ENCODE measurements around the gene UCN3.

Gene UCN3

GRCh38 chr10:5364890-5365338 is at the start of gene UCN3:
UCN3 (plus strand) TSS chr10:5364966; CDS start chr10:5373721, 8,755 bp downstream.
- in situ Hi-C loops (cut with HindIII; ENCODE audit: low sequenced_read_pairs), result no loop called here

GRCh38 chr10:5317547-5318107 is 47.1 kb upstream of the UCN3 start:
- in situ Hi-C loops (cut with HindIII; ENCODE audit: low sequenced_read_pairs), result no loop called here

GRCh38 chr10:5318148-5318547 is 46.6 kb upstream of the UCN3 start:
- in situ Hi-C loops (cut with HindIII; ENCODE audit: low sequenced_read_pairs), result no loop called here

- in situ Hi-C loops (cut with HindIII; ENCODE audit: low sequenced_read_pairs), result no loop called here
Observed at GRCh38 chr10:5319863-5320262, 44.9 kb upstream of the UCN3 start.

- in situ Hi-C loops (cut with HindIII; ENCODE audit: low sequenced_read_pairs), result no loop called here
Observed at GRCh38 chr10:5321273-5321672, 43.5 kb upstream of the UCN3 start.

DNA sequence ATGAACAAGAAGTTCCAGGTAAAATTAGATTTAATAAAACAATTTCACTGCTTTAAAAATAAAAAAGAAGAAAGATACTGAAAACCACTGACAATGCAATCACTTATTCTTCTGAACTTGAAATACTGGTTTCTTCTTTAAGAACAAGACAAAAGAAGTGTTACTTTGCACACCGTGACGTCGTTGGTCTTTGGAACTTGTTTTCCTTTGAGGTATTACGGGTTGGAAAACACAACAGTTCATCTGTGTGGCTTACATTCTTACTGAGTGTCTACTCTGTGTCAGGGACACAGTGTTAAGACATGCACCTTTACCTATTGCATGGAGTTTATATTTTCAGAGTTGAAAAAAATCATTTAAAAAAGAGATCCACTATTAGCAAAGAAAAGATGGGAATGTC is 41.3 kb upstream of the UCN3 start:
- in situ Hi-C loops (cut with HindIII; ENCODE audit: low sequenced_read_pairs), result no loop called here

DNA sequence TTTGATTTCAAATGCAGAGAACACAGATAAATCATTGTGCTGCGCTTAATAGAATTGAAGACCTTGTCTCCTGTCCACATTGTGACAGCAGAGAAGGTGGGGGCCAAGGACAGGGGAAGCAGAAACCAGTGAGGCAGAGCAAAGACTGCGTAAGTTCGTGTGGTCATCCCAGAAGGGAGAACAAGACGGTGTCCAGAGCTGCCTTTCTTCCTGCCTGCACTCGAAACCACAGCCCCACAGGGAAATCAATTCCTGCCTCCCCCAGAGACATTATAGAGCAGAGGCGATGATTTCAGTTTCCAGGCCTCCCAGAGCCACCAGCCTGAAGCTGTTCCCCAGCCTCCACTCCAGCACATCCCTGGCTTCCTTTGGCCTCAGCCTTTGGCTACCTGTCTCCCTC is 39.7 kb upstream of the UCN3 start:
- in situ Hi-C loops (cut with HindIII; ENCODE audit: low sequenced_read_pairs), result no loop called here

- in situ Hi-C loops (cut with HindIII; ENCODE audit: low sequenced_read_pairs), result no loop called here
Observed at GRCh38 chr10:5334196-5334880, 30.4 kb upstream of the UCN3 start.

GRCh38 chr10:5338010-5338409 is 26.8 kb upstream of the UCN3 start:
- in situ Hi-C loops (cut with HindIII; ENCODE audit: low sequenced_read_pairs), result no loop called here

DNA sequence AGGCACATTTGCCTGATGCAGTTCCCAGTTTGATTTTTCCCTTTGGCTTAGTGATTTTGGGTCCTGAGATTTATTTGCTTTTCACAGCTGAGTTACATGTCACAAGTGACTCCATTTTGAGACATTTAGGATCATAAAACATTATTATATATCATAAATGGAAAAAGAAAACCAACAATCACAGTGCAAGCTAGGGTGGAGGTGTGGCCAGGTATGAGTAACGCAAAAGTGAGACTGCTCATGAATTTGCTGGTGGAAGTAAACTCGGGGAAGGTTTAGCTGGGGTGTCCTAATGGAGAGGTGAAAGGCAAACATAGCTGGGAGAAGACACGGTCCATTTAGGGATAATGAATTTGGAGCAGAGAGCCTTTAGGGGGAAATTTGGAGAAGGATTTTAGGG is 21.7 kb upstream of the UCN3 start:
- in situ Hi-C loops (cut with HindIII; ENCODE audit: low sequenced_read_pairs), result no loop called here

GRCh38 chr10:5343561-5343960 is 21.2 kb upstream of the UCN3 start:
- in situ Hi-C loops (cut with HindIII; ENCODE audit: low sequenced_read_pairs), result no loop called here

DNA sequence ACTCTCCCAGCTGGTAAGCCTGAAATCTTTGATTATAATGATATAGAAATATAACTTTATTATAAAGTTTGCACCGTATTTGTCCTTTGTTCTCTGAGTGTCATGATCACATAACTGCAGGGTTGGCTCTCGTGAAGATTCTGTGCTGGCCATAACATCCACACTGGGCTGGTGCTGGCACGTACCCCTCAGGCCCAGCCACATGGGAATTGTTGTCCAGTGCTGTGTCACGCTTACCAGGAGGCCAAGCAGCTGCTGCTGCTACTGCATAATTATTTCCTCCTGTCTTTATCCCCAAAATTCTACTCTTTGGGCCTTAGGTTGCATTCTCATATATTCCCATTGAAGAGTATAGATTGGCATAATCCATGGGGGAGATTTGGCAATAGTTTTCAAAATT is 20.8 kb upstream of the UCN3 start:
- in situ Hi-C loops (cut with HindIII; ENCODE audit: low sequenced_read_pairs), result no loop called here

GRCh38 chr10:5344746-5345145 is 20.0 kb upstream of the UCN3 start:
- in situ Hi-C loops (cut with HindIII; ENCODE audit: low sequenced_read_pairs), result no loop called here

DNA sequence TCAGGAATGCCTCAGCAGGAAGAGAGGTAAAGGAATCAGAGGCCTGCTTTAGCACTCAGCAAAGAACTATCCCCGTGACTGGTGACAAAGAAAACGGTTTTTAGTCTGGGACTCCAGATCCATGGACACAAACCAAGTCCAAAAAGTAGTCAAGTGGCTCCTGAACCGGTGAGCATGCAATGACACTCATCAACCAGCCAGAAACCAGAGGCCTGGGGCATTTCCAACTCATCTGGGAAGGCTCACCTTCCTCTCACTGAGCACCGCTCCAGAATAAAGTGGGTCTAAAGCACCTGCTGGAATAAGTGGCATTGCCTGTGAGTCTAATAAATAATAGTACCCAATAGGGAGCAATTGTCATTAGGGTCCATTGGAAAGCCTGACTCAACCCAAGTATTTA is 17.9 kb upstream of the UCN3 start:
- in situ Hi-C loops (cut with HindIII; ENCODE audit: low sequenced_read_pairs), result no loop called here

GRCh38 chr10:5349362-5349761 is 15.4 kb upstream of the UCN3 start:
- in situ Hi-C loops (cut with HindIII; ENCODE audit: low sequenced_read_pairs), result no loop called here

DNA sequence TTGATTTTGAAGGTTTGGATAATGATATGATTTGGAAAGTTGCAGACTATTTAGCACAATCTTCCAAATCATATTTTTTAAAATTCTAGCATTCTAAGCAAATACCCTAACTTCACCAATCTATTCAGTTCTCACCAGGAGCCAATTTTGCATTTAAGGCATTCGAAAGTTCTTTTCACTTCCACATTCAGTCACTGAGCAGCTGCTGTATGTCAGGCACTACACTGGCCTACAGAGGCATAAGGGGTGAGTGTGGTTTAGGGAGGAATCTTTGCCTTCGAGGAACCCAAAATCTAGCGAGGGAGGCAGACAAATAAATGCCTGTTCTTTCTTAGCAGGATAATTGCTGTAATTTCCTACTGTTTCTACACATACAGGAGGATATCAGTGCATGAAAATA is 10.7 kb upstream of the UCN3 start:
- in situ Hi-C loops (cut with HindIII; ENCODE audit: low sequenced_read_pairs), result no loop called here

DNA sequence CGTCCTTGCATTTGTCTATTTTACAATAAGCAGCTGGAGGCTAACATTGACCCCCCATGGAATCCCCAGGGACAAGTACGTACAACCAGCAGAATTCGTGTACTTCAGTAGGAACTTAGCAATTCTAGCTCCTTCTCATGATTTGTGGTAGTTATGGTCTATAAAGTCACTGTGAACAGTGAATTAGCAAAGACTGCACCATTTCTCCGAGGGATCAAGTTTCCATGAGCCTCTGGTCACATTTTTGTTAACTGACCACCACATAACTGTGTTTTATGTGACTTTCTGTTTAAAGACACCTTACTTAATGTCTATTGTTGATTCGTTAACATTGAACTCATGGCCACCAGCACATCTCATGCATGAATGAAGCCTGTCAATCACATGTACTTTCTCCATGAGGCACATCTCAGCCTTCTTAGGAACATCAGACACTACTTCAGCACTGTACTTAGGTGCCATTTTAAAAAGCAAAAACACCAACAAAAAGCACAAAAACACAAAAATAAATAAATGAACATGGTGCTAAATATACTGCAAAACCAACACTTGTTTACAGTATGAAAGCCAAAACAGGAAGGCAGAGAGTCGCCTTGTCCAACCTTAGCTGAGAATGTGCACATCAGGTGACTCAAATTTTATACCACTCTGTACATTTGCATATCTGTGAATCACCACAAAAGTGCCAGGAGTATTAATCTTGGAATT is 9.0 kb upstream of the UCN3 start:
- in situ Hi-C loops (cut with HindIII; ENCODE audit: low sequenced_read_pairs), result no loop called here

DNA sequence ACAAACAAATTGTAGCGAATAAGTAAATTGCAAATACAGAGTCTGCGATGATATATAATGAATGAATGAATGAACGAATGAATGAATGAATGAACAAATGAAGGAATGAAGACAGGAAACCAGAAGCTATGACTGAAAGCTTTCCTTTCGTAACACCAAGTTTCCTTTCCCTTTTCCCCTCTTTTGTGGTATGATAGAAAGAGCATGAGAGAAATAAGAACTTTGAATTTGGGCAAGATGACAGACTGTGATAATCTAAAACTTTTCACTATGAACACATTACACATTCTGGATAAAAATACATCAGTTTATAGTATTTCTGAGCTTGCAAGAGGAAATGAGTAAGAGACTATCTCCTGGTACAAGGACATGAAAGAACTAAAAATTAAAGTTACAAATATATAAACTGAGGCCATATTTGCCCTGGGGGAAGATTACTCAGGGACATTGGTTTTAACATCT is 8.4 kb upstream of the UCN3 start:
- in situ Hi-C loops (cut with HindIII; ENCODE audit: low sequenced_read_pairs), result no loop called here

DNA sequence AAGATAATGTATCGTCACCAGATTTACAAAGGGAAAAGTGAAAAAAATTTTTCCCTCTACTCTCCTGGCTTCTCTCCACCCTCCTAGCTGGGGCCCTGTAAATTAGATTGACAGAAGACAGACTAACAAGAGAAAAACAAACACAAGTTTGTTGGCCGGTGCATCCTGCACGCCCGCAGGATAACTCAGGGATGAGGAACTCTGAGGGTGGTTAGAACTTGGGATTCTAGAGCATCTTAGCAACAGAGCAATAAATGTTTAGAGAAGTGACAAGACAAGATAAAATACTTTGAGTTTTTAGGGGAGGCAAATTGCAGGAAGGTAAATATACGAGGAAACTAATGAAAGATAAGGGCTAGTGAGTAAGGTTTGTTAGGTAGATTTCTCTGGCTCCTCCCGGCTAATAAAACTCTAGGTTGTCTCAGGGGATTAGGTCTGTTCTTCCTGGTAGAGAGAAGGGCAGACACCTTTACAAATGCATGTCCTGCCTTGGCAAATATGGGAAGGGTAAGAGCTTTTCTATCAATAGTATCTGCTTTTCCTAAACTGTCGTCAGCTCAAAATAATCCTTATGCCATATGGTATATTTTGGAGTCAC is 4.3 kb upstream of the UCN3 start:
- in situ Hi-C loops (cut with HindIII; ENCODE audit: low sequenced_read_pairs), result no loop called here

DNA sequence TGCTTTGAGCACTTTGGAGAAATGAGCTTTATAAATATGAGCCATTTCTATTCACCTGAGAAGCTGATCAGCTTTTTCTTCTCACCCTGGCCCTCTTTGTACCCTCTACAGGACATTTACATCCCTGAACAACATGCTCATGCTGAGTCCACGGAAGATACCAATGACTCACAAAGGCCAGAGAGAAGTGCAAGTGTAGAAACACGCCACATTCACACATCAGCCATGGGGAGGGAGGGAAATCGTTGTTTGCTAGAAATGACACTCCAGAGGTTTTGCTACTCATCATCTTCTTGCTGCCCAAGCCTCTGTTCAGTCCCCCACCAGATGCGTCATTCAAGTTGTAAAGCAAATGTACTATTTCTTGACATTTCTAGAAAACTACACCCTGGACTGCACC is 2.8 kb upstream of the UCN3 start:
- in situ Hi-C loops (cut with HindIII; ENCODE audit: low sequenced_read_pairs), result no loop called here

GRCh38 chr10:5362873-5363272 is 1.9 kb upstream of the UCN3 start:
- in situ Hi-C loops (cut with HindIII; ENCODE audit: low sequenced_read_pairs), result no loop called here

GRCh38 chr10:5364374-5364773 is 392 bp upstream of the UCN3 start:
- in situ Hi-C loops (cut with HindIII; ENCODE audit: low sequenced_read_pairs), result no loop called here

Measured in DLD1 (cell line).